HepG2 (cell line): ENCODE results near the gene FEM1B. TPM values are rescaled to one million over a fixed set of nuclear protein-coding genes. Genes with fewer than 3 reads are reported as not detected.

Experiments used
- ATAC-seq: fragments of 200-7000 bp; cut with Tn5 transposase; 3 replicates; pipeline ENCODE4 v1.9.1; 2020; ENCODE audit warnings: mild to moderate bottlenecking, moderate library complexity
- BruUV-seq: library from RNA; stranded (reverse); fragments of 400-500 nt; replicated peaks from 2 replicates; lab custom pipeline; 2021; lab: Mats Ljungman, UMichigan
- CTCF ChIA-PET: fragments of 300-600 bp; formaldehyde crosslinking; extraction: SDS; loops from one replicate; lab custom pipeline; 2021; ENCODE audit warnings: low total read pairs, inconsistent platforms, low intra/inter-chr PET ratio; lab: Yijun Ruan, JAX
- POLR2A ChIA-PET: fragments of 350-600 bp; sonication (Branson Sonifier 250); formaldehyde crosslinking; loops from one replicate; lab custom pipeline; 2020; ENCODE audit warnings: antibody characterized with exemption, inconsistent platforms; lab: Yijun Ruan, JAX
- DNase-seq: peaks from one replicate; pipeline ENCODE4 v3.0.0-alpha.2; 2015; ENCODE audit warnings: low spot score
- FAIRE-seq: peaks from 3 replicates; lab custom pipeline; 2011; peaks lifted over from hg19 to GRCh38; lab: Jason Lieb, UNC
- H2AFZ ChIP-seq: one replicate; pipeline ENCODE4 v1.6.1; 2011; ENCODE audit warnings: low read length, inconsistent platforms
- H3K27ac ChIP-seq: fragments of 300-600 bp; 3 replicates; pipeline ENCODE4 v1.8.0; 2011; ENCODE audit warnings: mixed run types, mild to moderate bottlenecking, mixed read lengths, low read length, inconsistent platforms; ENCODE audit not compliant: insufficient read depth; ENCODE audit errors: extremely low read length
- H3K27me3 ChIP-seq, 2 experiments: fragments of 200-600 bp in 1 of 2; 2 replicates in 1 of 2; 3 replicates in 1 of 2; pipeline versions ENCODE4 v1.6.0 to v1.8.0; 2011; ENCODE audit warnings: low read length in 2 of 2, mild to moderate bottlenecking in 2 of 2, moderate library complexity in 2 of 2, inconsistent platforms in 1 of 2; ENCODE audit not compliant: insufficient read depth in 2 of 2, control insufficient read depth in 1 of 2
- H3K36me3 ChIP-seq, 2 experiments: fragments of 200-600 bp in 1 of 2; replicated peaks in 1 of 2; 2 replicates in 1 of 2; 3 replicates in 1 of 2; pipeline versions ENCODE4 v1.5.1 to v1.8.0; 2011; ENCODE audit warnings: low read length in 2 of 2, inconsistent platforms in 1 of 2; ENCODE audit not compliant: insufficient read depth in 2 of 2, control insufficient read depth in 1 of 2
- H3K4me1 ChIP-seq: 2 replicates; pipeline ENCODE4 v1.5.1; 2012; ENCODE audit warnings: low read length, inconsistent platforms; ENCODE audit not compliant: insufficient read depth
- H3K4me2 ChIP-seq: 2 replicates; pipeline ENCODE4 v1.6.0; 2011; ENCODE audit warnings: low read depth, low read length, inconsistent platforms
- H3K4me3 ChIP-seq, 3 experiments: fragments of 200-600 bp in 1 of 3; sonication (generic), shearing (Covaris generic) in 1 of 3; replicated peaks in 1 of 3; 2 replicates each; pipeline ENCODE4 v1.5.1; 2011 to 2016; ENCODE audit warnings: low read length in 3 of 3, inconsistent platforms in 2 of 3, low read depth in 2 of 3, mild to moderate bottlenecking in 2 of 3, control low read depth in 1 of 3, mixed read lengths in 1 of 3; ENCODE audit not compliant: insufficient read depth in 1 of 3
- H3K79me2 ChIP-seq: one replicate; pipeline ENCODE4 v1.6.1; 2011; ENCODE audit warnings: low read length, inconsistent platforms; ENCODE audit not compliant: insufficient read depth
- H3K9ac ChIP-seq: 2 replicates; pipeline ENCODE4 v1.6.0; 2011; ENCODE audit warnings: mild to moderate bottlenecking, low read depth, low read length, inconsistent platforms; ENCODE audit not compliant: insufficient read depth
- H3K9me3 ChIP-seq: 2 replicates; pipeline ENCODE4 v1.5.1; 2012; ENCODE audit warnings: mild to moderate bottlenecking, low read length
- H4K20me1 ChIP-seq: 2 replicates; pipeline ENCODE4 v1.6.0; 2011; ENCODE audit warnings: inconsistent platforms, mild to moderate bottlenecking, low read length, moderate library complexity; ENCODE audit not compliant: insufficient read depth
- EED ChIP-seq: sonication (generic); formaldehyde crosslinking; IDR thresholded peaks from 2 replicates; pipeline ENCODE4 v1.5.0; 2020; ENCODE audit warnings: mild to moderate bottlenecking, missing genetic modification reagents
- ELF4 ChIP-seq: sonication (generic); formaldehyde crosslinking; IDR thresholded peaks from 2 replicates; pipeline ENCODE4 v1.5.0; 2020; ENCODE audit warnings: missing genetic modification reagents, mild to moderate bottlenecking, moderate library complexity, borderline replicate concordance
- GFI1 ChIP-seq: sonication (generic); formaldehyde crosslinking; IDR thresholded peaks from 2 replicates; pipeline ENCODE4 v1.5.0; 2020; ENCODE audit warnings: missing genetic modification reagents, mild to moderate bottlenecking, borderline replicate concordance
- SETDB1 ChIP-seq: sonication (generic); formaldehyde crosslinking; IDR thresholded peaks from 2 replicates; pipeline ENCODE4 v1.5.1; 2020; ENCODE audit warnings: missing genetic modification reagents, mild to moderate bottlenecking, borderline replicate concordance
- SKIL ChIP-seq: sonication (generic); formaldehyde crosslinking; IDR thresholded peaks from 2 replicates; pipeline ENCODE4 v1.8.0; 2022; ENCODE audit warnings: missing genetic modification reagents, mild to moderate bottlenecking, moderate library complexity, borderline replicate concordance
- TAF15 ChIP-seq: fragments of 200-400 bp; formaldehyde crosslinking; IDR thresholded peaks from one replicate; pipeline ENCODE4 v1.6.1; 2018; ENCODE audit warnings: mild to moderate bottlenecking, low read depth, low read length; ENCODE audit not compliant: poor library complexity, severe bottlenecking
- ZNF3 ChIP-seq: IDR thresholded peaks from 2 replicates; pipeline ENCODE4 v1.7.0; 2017; ENCODE audit warnings: inconsistent platforms
- ZNF33A ChIP-seq: sonication (generic); formaldehyde crosslinking; IDR thresholded peaks from 2 replicates; pipeline ENCODE4 v1.5.1; 2020; ENCODE audit warnings: missing genetic modification reagents, mild to moderate bottlenecking, moderate library complexity, borderline replicate concordance
- ZNF512B ChIP-seq: sonication (generic); formaldehyde crosslinking; IDR thresholded peaks from 2 replicates; pipeline ENCODE4 v1.5.1; 2020; ENCODE audit warnings: missing genetic modification reagents, mild to moderate bottlenecking, borderline replicate concordance
- ZNF660 ChIP-seq: sonication (generic); formaldehyde crosslinking; IDR thresholded peaks from 2 replicates; pipeline ENCODE4 v1.5.1; 2020; ENCODE audit warnings: mild to moderate bottlenecking, low read depth, missing genetic modification reagents, borderline replicate concordance
- ZNF746 ChIP-seq: sonication (generic); formaldehyde crosslinking; IDR thresholded peaks from 2 replicates; pipeline ENCODE4 v1.8.0; 2022; ENCODE audit warnings: mild to moderate bottlenecking, missing genetic modification reagents
- ZSCAN22 ChIP-seq: sonication (generic); formaldehyde crosslinking; IDR thresholded peaks from 2 replicates; pipeline ENCODE4 v1.4.0; 2020; ENCODE audit warnings: mild to moderate bottlenecking, missing genetic modification reagents
- WGBS: methylation state at CpG from one replicate; pipeline ENCODE4 v1.1.6; 2017; ENCODE audit warnings: low lambda C conversion rate; 5-methylcytosine and 5-hydroxymethylcytosine counted together
- in situ Hi-C: cut with HindIII; loops from 2 replicates; pipeline ENCODE4 v1.10.0; 2017; ENCODE audit warnings: low pct_unique_long_range_greater_than_20kb; ENCODE audit not compliant: extremely low pct_ligation_motif_present
- intact Hi-C: fragments of 100-400 bp; cut with micrococcal nuclease; formaldehyde crosslinking; loops from one replicate; pipeline ENCODE4 v1.10.0; 2022; ENCODE audit not compliant: unreplicated experiment
- polyA plus RNA-seq, 8 experiments: library from polyadenylated mRNA; depleted of rRNA in 3 of 8; stranded (reverse) in 7 of 8; unstranded in 1 of 8; fragments of >200 nt; fragmentation: Illumina TruSeq in 4 of 8; extraction: Trizol in 4 of 8; gene quantifications; 2 replicates each; pipeline versions ENCODE4 v1.2.1 to v1.2.3, GENCODE V29; 2011 to 2016; ENCODE audit warnings: low read depth in 4 of 8, missing spikeins in 1 of 8, mixed read lengths in 1 of 8; ENCODE audit not compliant: insufficient read depth in 1 of 8
- total RNA-seq, 5 experiments: library from RNA; depleted of rRNA; stranded (reverse); fragments of >200 nt; fragmentation: Illumina TruSeq; extraction: Trizol; gene quantifications; 2 replicates each; pipeline ENCODE4 v1.2.3, GENCODE V29; 2016; ENCODE audit warnings: low read depth in 1 of 5

Gene FEM1B
- total and polyA plus RNA-seq, 2 of the 13 experiments (the other 11 are each of a cell fraction or from before 2014, with no cell fraction given), result 38.1 to 40.0 TPM

- intact Hi-C loops, result no loop called here
Measured at GRCh38 chr15:68322796-68323195, 45.3 kb downstream of the FEM1B start.

More at GRCh38 chr15:68322796-68323195, 45.3 kb downstream of the FEM1B start:
- FAIRE-seq, result no peak
- Histone ChIP-seq H3K79me2 (no peaks in the 10 kb centered on the region), H3K27ac (no peak overlapping the region), H3K4me3 (no peak overlapping the region), H3K9me3 (no peaks in the 10 kb centered on the region), H3K36me3 (no peaks in the 10 kb centered on the region)
- in situ Hi-C loops, result no loop called here
- no TSS peak for BruUV-seq
- TF ChIP-seq GFI1 (CRISPR knock-in tag) (no peak), SETDB1 (CRISPR knock-in tag) (no peak), SKIL (CRISPR knock-in tag) (no peak), TAF15 (no peak), ELF4 (no peak), ZNF33A (CRISPR knock-in tag) (no peak), ZNF746 (CRISPR knock-in tag) (no peak), ZNF512B (no peak), ZNF660 (CRISPR knock-in tag) (no peak), ZNF3 (CRISPR knock-in tag) (no peak), ZSCAN22 (CRISPR knock-in tag) (no peak), EED (CRISPR knock-in tag) (no peak)
- TF ChIP-seq, all 625 proteins: peak for 0
- Histone ChIP-seq H3K9ac (no peak overlapping the region), H3K4me2 (no peak overlapping the region), H3K4me1 (no peaks in the 10 kb centered on the region), H3K27me3 (peaks cover 11 to 75% of the 10 kb centered on the region in 2 experiments; a peak in 4 of 5 replicates), H2AFZ (no peak overlapping the region), H4K20me1 (peaks cover 5% of the 10 kb centered on the region; the same call in 1 of the 2 replicates)
- ATAC-seq (no peak), DNase-seq (no peak)
- CTCF ChIA-PET, result no interaction called here
- WGBS, result 38% methylated on average over 8 of the region's 9 CpGs
- POLR2A ChIA-PET, result no interaction called here
